GM12873 (cell line): ENCODE measurements around the gene WIPI1.

ENCODE experiments used
- CTCF ChIP-seq: IDR thresholded peaks from 2 replicates; pipeline ENCODE4 v1.5.1; 2012; ENCODE audit warnings: low read depth, mild to moderate bottlenecking, moderate library complexity, low read length, control low read depth; ENCODE audit not compliant: insufficient read depth; ENCODE audit errors: missing control alignments

WIPI1 gene

GRCh38 chr17:68420065-68420464 is 37.2 kb downstream of the WIPI1 start:
- no peak for TF ChIP-seq CTCF

- TF ChIP-seq CTCF = no peak
Observed at GRCh38 chr17:68418876-68419275, 38.4 kb downstream of the WIPI1 start.

GRCh38 chr17:68417317-68417716 is 40.0 kb downstream of the WIPI1 start:
- TF ChIP-seq CTCF = no peak

GRCh38 chr17:68403122-68403521 is 54.2 kb downstream of the WIPI1 start:
- no peak for TF ChIP-seq CTCF

- TF ChIP-seq CTCF = no peak
Observed at GRCh38 chr17:68401288-68401687, 56.0 kb downstream of the WIPI1 start.

GRCh38 chr17:68400404-68400735 is 56.9 kb downstream of the WIPI1 start:
- TF ChIP-seq CTCF = no peak

- no peak for TF ChIP-seq CTCF
Observed at GRCh38 chr17:68399638-68400403, 57.5 kb downstream of the WIPI1 start.
